Thymus (tissue), 11 donors: Measurements from ENCODE around the gene UBE2Z. TPM values are rescaled to one million over a fixed set of nuclear protein-coding genes. Genes with fewer than 3 reads are reported as not detected.
"Not testable (repeated sequence)": the region's sequence is repeated elsewhere in the genome, so short reads cannot be mapped to it uniquely, and the experiment has no call there.

ENCODE experiments used
- DNase-seq, 9 donors: peaks; one replicate each; pipeline ENCODE4 v3.0.0-alpha.2; 2013; ENCODE audit warnings: low spot score in 9 of 9, low read depth in 6 of 9, missing footprints in 1 of 9
- H3K27ac ChIP-seq, 2 donors: one replicate each; pipeline ENCODE4 v1.5.1; 2013; ENCODE audit warnings: control low read depth in 1 of 2, low read depth in 1 of 2, low read length in 1 of 2, mild to moderate bottlenecking in 1 of 2, moderate library complexity in 1 of 2
- H3K27me3 ChIP-seq, 2 donors: one replicate each; pipeline ENCODE4 v1.5.1; 2013; ENCODE audit warnings: low read length in 1 of 2; ENCODE audit not compliant: control insufficient read depth in 2 of 2, insufficient read depth in 1 of 2
- H3K36me3 ChIP-seq, 2 donors: one replicate each; pipeline ENCODE4 v1.5.1; 2013; ENCODE audit warnings: low read length in 1 of 2, mild to moderate bottlenecking in 1 of 2, moderate library complexity in 1 of 2; ENCODE audit not compliant: control insufficient read depth in 2 of 2, insufficient read depth in 2 of 2
- H3K4me1 ChIP-seq, 2 donors: one replicate each; pipeline ENCODE4 v1.5.1; 2013; ENCODE audit warnings: low read length in 2 of 2; ENCODE audit not compliant: control insufficient read depth in 2 of 2, insufficient read depth in 2 of 2
- H3K4me3 ChIP-seq, 2 donors: one replicate each; pipeline ENCODE4 v1.5.1; 2013; ENCODE audit warnings: low read length in 2 of 2, control low read depth in 1 of 2, mild to moderate bottlenecking in 1 of 2
- H3K9me3 ChIP-seq, 2 donors: one replicate each; pipeline ENCODE4 v1.5.1; 2013; ENCODE audit warnings: low read length in 1 of 2, mild to moderate bottlenecking in 1 of 2; ENCODE audit not compliant: control insufficient read depth in 2 of 2, insufficient read depth in 1 of 2
- WGBS: extraction: QIAGEN DNeasy Blood & Tissue Kit; methylation state at CpG from one replicate; pipeline ENCODE4 v1.1.7; 2013; 5-methylcytosine and 5-hydroxymethylcytosine counted together
- polyA plus RNA-seq: library from polyadenylated mRNA; stranded (reverse); fragments of 200-250 nt; gene quantifications from one replicate; pipeline ENCODE4 v1.2.3, GENCODE V29; 2013
- total RNA-seq: library from RNA; stranded (reverse); fragments of 120-200 nt; gene quantifications from one replicate; pipeline ENCODE4 v1.2.4, GENCODE V29; 2013
- donor health status: healthy.

The UBE2Z gene
- total and polyA plus RNA-seq, 2 donors = 44.7 to 73.4 TPM

DNA sequence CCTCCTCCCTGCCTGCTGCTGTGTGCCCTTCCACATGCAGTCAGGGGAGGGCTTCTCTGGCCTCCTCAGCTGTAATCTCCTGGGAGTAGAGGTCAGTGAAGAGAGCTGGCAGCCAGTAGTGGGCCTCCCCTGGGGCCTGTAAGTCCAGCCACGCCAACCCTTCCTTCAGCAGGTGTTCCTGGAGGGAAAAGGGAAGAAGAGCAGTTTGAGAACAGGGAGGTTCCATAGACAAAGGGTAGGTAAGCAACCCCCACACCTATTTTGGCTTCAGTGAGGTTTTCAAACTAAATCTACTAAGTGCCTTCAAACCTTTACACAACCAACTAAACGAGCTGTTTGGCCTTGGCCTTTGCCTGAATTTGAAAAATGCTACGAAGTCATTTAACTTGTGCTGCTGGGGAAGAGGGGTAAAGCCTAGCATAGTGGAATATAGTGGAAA, 22.2 kb downstream of the UBE2Z start:
- WGBS = 97% methylated on average over 3 of the region's 3 CpGs
- no peak overlapping the region for H3K27ac ChIP-seq
- no peaks in the 10 kb centered on the region for H3K4me1 ChIP-seq
- no peak overlapping the region for H3K4me3 ChIP-seq
- peaks cover 77 to 90% of the 10 kb centered on the region in 2 donors for H3K36me3 ChIP-seq
- no peak for DNase-seq
- H3K27me3 ChIP-seq = no peaks in the 10 kb centered on the region
- H3K9me3 ChIP-seq = peaks cover 0 to 2% of the 10 kb centered on the region in 2 donors

DNA sequence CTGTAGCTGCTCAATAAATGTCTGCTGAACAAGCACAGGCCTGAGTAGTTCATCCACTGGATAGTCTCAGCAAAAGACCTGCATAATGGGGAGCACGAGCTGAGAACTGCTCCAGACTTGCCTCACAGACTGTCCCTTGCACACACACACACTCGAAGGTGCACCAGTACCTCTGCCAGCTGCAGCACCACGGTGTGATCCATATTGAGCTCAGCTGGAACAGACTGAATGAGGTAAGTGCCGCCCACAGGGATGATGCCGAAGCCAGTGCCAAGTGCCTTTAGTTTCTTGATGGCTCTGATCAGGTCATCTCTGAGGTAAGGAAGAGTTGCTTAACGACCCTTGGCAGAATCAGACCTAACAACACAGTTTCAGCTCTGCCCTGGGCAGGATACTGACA, 24.8 kb downstream of the UBE2Z start:
- H3K9me3 ChIP-seq = no peaks in the 10 kb centered on the region
- H3K4me3 ChIP-seq = no peak overlapping the region
- no peak overlapping the region for H3K27ac ChIP-seq
- DNase-seq = no peak
- 98% methylated on average over 6 of the region's 6 CpGs for WGBS
- H3K36me3 ChIP-seq = peaks cover 72 to 85% of the 10 kb centered on the region in 2 donors
- no peaks in the 10 kb centered on the region for H3K27me3 ChIP-seq
- H3K4me1 ChIP-seq = no peaks in the 10 kb centered on the region

DNA sequence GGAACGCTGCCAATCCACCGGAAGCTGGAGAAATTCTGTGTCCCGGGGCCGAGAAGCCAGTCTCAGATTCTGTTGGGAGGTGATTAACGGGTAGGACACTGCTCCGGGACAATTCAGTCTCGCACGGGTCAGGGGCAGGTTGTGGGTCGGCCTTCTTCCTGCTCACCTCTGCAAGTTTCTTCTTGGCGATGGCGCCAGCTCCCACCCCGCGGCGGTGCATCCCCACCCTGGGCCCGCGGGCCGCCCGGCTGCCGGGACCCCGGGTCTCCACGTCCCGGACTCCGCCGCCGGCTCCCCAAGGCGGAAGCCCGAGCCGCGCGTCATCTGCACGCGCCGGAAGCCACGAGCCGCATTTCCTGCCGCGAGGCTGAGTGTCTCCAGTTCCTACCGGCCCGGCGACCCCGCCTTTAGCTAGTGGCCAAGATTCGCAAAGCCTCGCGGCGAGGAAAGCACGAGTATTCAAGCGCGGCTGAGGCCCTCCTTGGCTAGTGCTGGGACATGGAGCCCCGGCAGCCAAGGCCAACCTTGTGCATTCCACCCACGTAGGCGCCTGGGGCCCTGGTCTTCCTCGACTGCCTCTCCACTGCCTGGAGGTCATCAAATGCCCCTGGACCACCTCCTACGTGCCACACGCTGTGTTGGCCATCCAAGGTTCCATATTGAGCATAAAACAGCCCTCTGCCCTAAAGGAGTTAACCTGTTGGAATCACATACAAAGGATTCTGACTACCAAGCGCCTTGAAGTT, 36.5 kb downstream of the UBE2Z start, which contains the start of gene SNF8:
TSS of gene SNF8 (minus strand) at position 328 of the 746 bp plus-strand sequence. CDS start at position 220, 108 bp downstream.
- WGBS = 3% methylated on average over 55 of the region's 55 CpGs
- Histone ChIP-seq H3K36me3 (peaks cover 11 to 20% of the 10 kb centered on the region in 2 donors), H3K4me3 (peak within 1 kb of the TSS; percentile 79 to 90), H3K27ac (peak within 1 kb of the TSS; percentile 73 to 88), H3K27me3 (peaks cover 0 to 2% of the 10 kb centered on the region in 2 donors), H3K4me1 (peaks cover 13 to 17% of the 10 kb centered on the region in 2 donors), H3K9me3 (peaks cover 0 to 6% of the 10 kb centered on the region in 2 donors)
- peak; percentile 64 to 94 (median 87) for DNase-seq

DNA sequence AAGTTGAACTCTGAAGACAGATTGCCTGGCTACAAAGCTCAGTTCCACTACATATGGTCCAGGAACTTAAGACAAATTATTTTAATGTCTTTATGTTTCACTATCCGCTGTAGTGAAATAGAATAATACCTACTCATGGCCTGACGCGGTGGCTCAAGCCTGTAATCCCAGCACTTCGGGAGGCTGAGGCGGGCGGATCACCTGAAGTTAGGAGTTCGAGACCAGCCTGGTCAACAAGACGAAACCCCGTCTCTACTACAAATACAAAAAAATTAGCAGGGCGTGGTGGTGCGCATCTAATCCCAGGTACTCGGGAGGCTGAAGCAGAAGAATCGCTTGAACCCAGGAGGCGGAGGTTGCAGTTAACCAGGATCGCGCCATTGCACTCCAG, 37.0 kb downstream of the UBE2Z start:
- not testable (repeated sequence) for DNase-seq, H3K27me3 ChIP-seq, H3K9me3 ChIP-seq
- 97% methylated on average over 16 of the region's 16 CpGs for WGBS
- Histone ChIP-seq H3K36me3 (peaks cover 7 to 16% of the 10 kb centered on the region in 2 donors), H3K4me3 (peak overlapping the region; percentile 79 to 90), H3K4me1 (peaks cover 13 to 17% of the 10 kb centered on the region in 2 donors), H3K27ac (peak overlapping the region in 1 of 2 donors; percentile 73)

DNA sequence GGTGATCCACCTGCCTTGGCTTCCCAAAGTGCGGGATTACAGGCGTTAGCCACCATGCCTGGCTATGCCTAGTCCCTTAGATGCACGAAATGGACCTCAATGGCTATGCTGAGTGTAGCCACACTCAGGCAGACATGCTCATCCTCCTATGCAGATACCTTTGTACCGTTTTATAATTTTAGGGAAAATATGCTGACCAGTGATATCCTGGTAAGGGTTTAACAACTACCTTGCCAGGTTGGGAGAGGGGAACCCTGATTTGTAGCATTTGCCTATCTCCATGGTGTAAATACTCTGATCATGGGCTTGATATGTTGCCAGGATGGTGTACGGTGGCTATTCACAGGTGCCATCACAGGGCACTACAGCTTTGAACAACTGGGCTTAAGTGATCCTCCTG, 43.4 kb downstream of the UBE2Z start:
- Histone ChIP-seq H3K9me3 (no peaks in the 10 kb centered on the region), H3K36me3 (no peaks in the 10 kb centered on the region), H3K4me1 (no peaks in the 10 kb centered on the region), H3K27me3 (peaks cover 2 to 5% of the 10 kb centered on the region in 2 donors), H3K4me3 (no peak overlapping the region), H3K27ac (no peak overlapping the region)
- 92% methylated on average over 5 of the region's 5 CpGs for WGBS
- DNase-seq = no peak

DNA sequence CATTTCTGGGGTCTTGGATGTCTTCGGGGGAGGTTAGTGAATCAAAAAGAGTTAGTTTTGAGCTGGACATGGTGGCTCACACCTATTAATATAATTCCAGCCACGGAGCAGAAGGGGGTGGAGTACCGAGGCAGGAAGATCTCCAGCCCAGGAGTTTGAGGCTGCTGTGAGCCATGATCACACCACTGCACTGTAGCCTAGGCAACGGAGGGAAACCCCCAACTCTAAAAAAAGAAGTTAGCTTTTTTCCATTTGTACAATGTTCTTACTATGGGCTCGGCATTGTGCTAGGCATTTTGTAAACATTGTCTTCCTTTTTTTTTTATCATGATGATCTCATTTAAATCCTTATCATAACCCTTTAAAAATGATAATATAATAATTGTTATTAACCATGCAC, 44.7 kb downstream of the UBE2Z start:
- Histone ChIP-seq H3K4me1 (no peaks in the 10 kb centered on the region), H3K27me3 (peaks cover 2 to 5% of the 10 kb centered on the region in 2 donors)

DNA sequence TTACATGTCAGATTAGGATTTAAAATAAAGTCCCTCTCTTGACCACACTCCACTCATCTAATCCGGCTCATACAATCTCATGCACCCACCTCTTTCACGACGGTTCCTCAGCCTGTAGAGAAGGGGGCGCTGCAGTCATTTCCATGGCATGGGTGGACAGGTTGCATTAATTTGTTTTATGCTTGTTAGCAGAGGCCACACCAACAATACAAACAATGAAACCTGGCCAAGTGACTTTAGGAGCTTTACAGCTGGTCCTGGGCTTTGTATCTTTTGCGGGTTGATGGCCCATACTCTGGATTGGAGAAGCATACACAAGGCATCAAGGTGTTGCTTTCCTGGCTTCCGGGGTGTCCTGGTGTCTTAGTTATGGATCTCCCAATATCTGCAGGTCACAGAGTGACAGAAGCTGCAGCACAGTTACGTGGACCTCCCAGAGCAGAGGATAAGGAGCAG, 46.1 kb downstream of the UBE2Z start:
- no peak overlapping the region for H3K27ac ChIP-seq
- H3K4me1 ChIP-seq = no peaks in the 10 kb centered on the region
- no peaks in the 10 kb centered on the region for H3K9me3 ChIP-seq
- peaks cover 2 to 7% of the 10 kb centered on the region in 2 donors for H3K27me3 ChIP-seq
- H3K4me3 ChIP-seq = no peak overlapping the region
- H3K36me3 ChIP-seq = no peaks in the 10 kb centered on the region
- WGBS = 51% methylated on average over 7 of the region's 7 CpGs
- DNase-seq = peak in 1 of 9 donors; percentile 27

More for the DNA sequence above, 44.7 kb downstream of the UBE2Z start:
- WGBS = 36% methylated on average over 5 of the region's 5 CpGs
- no peak overlapping the region for H3K4me3 ChIP-seq
- peak in 1 of 9 donors; percentile 18 for DNase-seq
- no peaks in the 10 kb centered on the region for H3K9me3 ChIP-seq
- no peaks in the 10 kb centered on the region for H3K36me3 ChIP-seq
- H3K27ac ChIP-seq = no peak overlapping the region

DNA sequence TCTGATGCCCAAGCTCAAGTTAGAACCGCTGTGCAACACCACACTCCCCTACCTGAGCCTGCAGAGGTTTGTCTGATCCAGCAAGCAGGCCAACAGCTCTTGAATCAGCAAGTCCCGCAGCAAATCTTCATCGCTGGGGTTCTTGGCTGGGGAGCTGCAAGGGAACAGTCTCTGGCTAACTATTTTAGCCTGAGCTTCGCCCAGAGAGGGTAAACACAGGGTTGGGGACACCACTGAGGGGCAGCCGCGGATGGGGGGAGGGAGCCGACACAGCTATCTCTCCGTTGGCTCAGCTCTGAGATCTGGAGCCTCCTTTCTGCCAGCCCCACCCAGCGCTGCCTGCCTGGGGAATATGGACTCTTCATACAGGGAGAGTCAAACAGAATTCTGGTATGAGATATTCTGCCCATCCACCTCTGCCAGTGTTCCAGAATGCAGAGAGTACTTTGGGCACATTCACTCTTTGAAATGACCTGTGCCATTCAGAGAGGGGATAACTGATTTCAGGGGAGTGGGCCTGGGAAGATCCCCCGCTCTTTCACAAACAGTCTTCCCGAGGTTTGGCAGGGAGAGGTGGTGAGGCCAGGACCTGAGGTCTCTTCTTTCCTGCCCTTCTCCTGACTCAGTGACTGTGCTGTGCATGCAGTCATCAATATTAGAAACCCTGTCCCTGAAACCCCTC, 52.8 kb downstream of the UBE2Z start:
- WGBS = 47% methylated on average over 11 of the region's 11 CpGs
- peaks cover 0 to 38% of the 10 kb centered on the region in 2 donors for H3K27me3 ChIP-seq
- no peak overlapping the region for H3K4me3 ChIP-seq
- H3K27ac ChIP-seq = no peak overlapping the region
- H3K36me3 ChIP-seq = no peaks in the 10 kb centered on the region
- H3K9me3 ChIP-seq = no peaks in the 10 kb centered on the region
- no peaks in the 10 kb centered on the region for H3K4me1 ChIP-seq
- DNase-seq = no peak
